DND-41 (cell line): ENCODE results near the gene L3MBTL1.

Experiments
- ATAC-seq: fragments of 200-7000 bp; cut with Tn5 transposase; 3 replicates; pipeline ENCODE4 v1.9.1; 2021; ENCODE audit warnings: low read depth; ENCODE audit not compliant: insufficient read depth
- DNase-seq: peaks from one replicate; pipeline ENCODE4 v3.0.0-alpha.2; 2020
- H2AFZ ChIP-seq: 2 replicates; pipeline ENCODE4 v1.6.0; 2012; ENCODE audit warnings: low read depth, low read length
- H3K27ac ChIP-seq: 2 replicates; pipeline ENCODE4 v1.5.1; 2012; ENCODE audit warnings: low read length, inconsistent platforms
- H3K27me3 ChIP-seq: fragments of 200-600 bp; sonication (generic); 2 replicates; pipeline ENCODE4 v1.6.0; 2012; ENCODE audit warnings: low read length, mild to moderate bottlenecking, inconsistent platforms; ENCODE audit not compliant: insufficient read depth, poor library complexity
- H3K36me3 ChIP-seq: 2 replicates; pipeline ENCODE4 v1.5.1; 2012; ENCODE audit warnings: low read length, inconsistent platforms; ENCODE audit not compliant: insufficient read depth
- H3K4me1 ChIP-seq: 2 replicates; pipeline ENCODE4 v1.5.1; 2012; ENCODE audit warnings: mild to moderate bottlenecking, low read length; ENCODE audit not compliant: insufficient read depth
- H3K4me2 ChIP-seq: 2 replicates; pipeline ENCODE4 v1.6.0; 2012; ENCODE audit warnings: mild to moderate bottlenecking, moderate library complexity, low read length, inconsistent platforms; ENCODE audit not compliant: insufficient read depth
- H3K4me3 ChIP-seq, 2 experiments: fragments of 200-600 bp in 1 of 2; shearing (Covaris generic) in 1 of 2; 2 replicates each; pipeline ENCODE4 v1.5.1; 2012 to 2016; ENCODE audit warnings: inconsistent platforms in 2 of 2, low read length in 2 of 2, mild to moderate bottlenecking in 2 of 2, low read depth in 1 of 2, moderate library complexity in 1 of 2
- H3K79me2 ChIP-seq: 2 replicates; pipeline ENCODE4 v1.6.0; 2012; ENCODE audit warnings: low read length, inconsistent platforms; ENCODE audit not compliant: insufficient read depth
- H3K9ac ChIP-seq: 2 replicates; pipeline ENCODE4 v1.6.0; 2012; ENCODE audit warnings: low read depth, mild to moderate bottlenecking, inconsistent platforms, low read length, moderate library complexity
- H3K9me3 ChIP-seq: 2 replicates; pipeline ENCODE4 v1.5.1; 2012; ENCODE audit warnings: low read length, moderate library complexity, mild to moderate bottlenecking, inconsistent platforms; ENCODE audit not compliant: insufficient read depth, severe bottlenecking
- H4K20me1 ChIP-seq: 2 replicates; pipeline ENCODE4 v1.6.0; 2012; ENCODE audit warnings: low read length; ENCODE audit not compliant: insufficient read depth
- EZH2 ChIP-seq: IDR thresholded peaks from 3 replicates; pipeline ENCODE4 v1.6.1; 2012; ENCODE audit warnings: borderline replicate concordance, low read depth, mild to moderate bottlenecking, moderate library complexity, low read length, inconsistent platforms; ENCODE audit not compliant: severe bottlenecking
- TF ChIP-seq, protein P1 (sequence below): IDR thresholded peaks from 2 replicates; pipeline ENCODE4 v1.5.1; 2012; ENCODE audit warnings: borderline replicate concordance, low read length, moderate library complexity, mild to moderate bottlenecking; ENCODE audit not compliant: poor library complexity, severe bottlenecking; ENCODE audit errors: extremely low read depth

L3MBTL1 gene

DNA sequence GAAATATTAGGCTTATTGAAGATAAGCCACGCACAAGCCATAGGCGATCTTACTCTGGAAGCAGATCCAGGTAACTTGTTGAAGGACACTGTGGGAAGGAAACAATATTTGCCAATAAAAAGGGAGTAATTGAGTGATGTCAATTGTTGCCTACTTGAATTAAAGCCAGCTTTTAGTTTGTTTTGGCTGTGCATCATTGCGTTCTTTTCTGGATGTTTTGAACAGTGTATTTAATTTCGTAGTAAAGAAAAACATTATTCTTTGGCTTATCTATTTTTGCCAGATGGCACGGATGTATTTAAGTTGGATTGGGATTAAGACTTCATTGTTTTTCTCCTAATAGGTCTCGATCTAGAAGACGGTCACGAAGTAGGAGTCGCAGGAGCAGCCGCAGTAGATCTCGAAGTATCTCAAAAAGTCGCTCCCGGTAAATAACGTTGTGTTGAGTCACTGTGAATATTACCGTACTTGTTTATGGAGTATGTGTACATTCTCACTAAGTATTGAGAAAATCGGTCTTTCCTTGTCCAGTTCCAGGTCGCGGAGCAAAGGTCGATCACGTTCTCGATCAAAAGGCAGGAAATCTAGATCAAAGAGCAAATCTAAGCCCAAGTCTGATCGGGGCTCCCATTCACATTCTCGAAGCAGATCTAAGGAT lies 47.2 kb upstream of the L3MBTL1 start:
- peaks cover 61% of the 10 kb centered on the region for H4K20me1 ChIP-seq
- peak overlapping the region in 1 of 2 experiments; percentile 70; a peak in 1 of 4 replicates for H3K4me3 ChIP-seq
- no peak overlapping the region for H3K9ac ChIP-seq
- H3K36me3 ChIP-seq, result peaks cover 67% of the 10 kb centered on the region
- H3K9me3 ChIP-seq, result no peaks in the 10 kb centered on the region
- H3K27ac ChIP-seq, result no peak overlapping the region
- DNase-seq, result no peak
- peak overlapping the region; percentile 86; the same call in 1 of the 2 replicates for H3K4me2 ChIP-seq
- no peak overlapping the region for H2AFZ ChIP-seq
- peaks cover 42% of the 10 kb centered on the region for H3K4me1 ChIP-seq
- no peak for TF ChIP-seq EZH2
- TF ChIP-seq, protein P1, sequence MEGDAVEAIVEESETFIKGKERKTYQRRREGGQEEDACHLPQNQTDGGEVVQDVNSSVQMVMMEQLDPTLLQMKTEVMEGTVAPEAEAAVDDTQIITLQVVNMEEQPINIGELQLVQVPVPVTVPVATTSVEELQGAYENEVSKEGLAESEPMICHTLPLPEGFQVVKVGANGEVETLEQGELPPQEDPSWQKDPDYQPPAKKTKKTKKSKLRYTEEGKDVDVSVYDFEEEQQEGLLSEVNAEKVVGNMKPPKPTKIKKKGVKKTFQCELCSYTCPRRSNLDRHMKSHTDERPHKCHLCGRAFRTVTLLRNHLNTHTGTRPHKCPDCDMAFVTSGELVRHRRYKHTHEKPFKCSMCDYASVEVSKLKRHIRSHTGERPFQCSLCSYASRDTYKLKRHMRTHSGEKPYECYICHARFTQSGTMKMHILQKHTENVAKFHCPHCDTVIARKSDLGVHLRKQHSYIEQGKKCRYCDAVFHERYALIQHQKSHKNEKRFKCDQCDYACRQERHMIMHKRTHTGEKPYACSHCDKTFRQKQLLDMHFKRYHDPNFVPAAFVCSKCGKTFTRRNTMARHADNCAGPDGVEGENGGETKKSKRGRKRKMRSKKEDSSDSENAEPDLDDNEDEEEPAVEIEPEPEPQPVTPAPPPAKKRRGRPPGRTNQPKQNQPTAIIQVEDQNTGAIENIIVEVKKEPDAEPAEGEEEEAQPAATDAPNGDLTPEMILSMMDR, result no peak
- no peaks in the 10 kb centered on the region for H3K27me3 ChIP-seq
- no peak for ATAC-seq
- peaks cover 60% of the 10 kb centered on the region for H3K79me2 ChIP-seq

DNA sequence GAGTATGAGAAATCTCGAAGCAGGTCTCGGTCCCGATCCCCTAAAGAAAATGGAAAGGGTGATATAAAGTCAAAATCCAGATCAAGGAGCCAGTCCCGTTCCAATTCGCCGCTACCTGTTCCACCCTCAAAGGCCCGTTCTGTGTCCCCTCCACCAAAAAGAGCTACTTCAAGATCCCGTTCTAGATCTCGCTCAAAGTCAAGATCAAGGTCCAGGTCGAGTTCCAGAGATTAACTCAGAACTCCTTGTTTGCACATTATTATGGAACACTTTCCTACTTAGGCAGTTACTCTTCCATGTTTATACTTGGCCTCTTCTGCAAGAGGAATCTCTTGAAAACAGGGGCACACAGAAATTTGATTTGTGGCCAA lies 46.7 kb upstream of the L3MBTL1 start:
- Histone ChIP-seq H3K9ac (no peak overlapping the region), H3K79me2 (peaks cover 60% of the 10 kb centered on the region), H3K9me3 (no peaks in the 10 kb centered on the region), H3K36me3 (peaks cover 72% of the 10 kb centered on the region), H3K4me3 (no peak overlapping the region; a peak in 1 of 4 replicates), H3K4me2 (peak overlapping the region; percentile 86; the same call in 1 of the 2 replicates), H2AFZ (no peak overlapping the region), H3K27me3 (no peaks in the 10 kb centered on the region), H3K27ac (no peak overlapping the region), H4K20me1 (peaks cover 66% of the 10 kb centered on the region), H3K4me1 (peaks cover 42% of the 10 kb centered on the region)
- TF ChIP-seq, protein P1, result no peak
- TF ChIP-seq EZH2, result no peak
- DNase-seq (no peak), ATAC-seq (no peak)

DNA sequence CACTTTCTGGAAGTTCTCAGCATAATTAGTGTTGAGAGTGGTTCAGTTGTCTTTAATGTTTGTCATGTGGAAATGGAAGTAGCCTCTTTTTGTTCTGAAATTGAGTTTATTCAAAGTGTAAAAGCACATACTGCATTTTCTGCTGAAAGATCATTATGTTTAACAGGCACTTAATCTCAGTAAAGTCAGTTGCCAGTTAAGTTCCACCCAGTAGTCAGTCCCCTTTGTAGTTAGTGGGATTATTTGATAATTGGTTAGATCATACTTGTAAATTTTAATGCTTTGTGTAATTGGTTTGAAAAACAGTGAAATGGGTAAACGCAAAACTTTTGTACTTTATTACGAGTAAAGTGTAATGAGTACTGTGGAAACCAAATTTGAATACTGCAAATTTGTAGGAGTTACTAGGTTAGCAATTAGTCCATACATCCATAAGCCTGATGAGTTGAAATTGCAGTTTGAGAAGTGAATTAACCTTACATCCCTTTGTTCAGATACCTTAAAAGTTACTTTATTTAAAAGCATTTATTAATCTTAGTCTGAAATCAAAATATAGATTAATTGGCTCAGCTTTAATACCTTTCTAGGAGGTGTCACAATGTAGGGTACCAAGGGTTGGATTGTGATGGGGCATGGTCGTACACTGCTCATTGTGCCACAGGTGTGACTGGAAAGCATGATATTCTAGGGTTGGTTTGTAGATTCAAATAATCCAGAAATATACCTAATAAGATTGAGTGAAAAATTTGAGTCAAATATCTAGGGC lies 45.4 kb upstream of the L3MBTL1 start:
- Histone ChIP-seq H3K4me1 (peaks cover 32% of the 10 kb centered on the region), H4K20me1 (peaks cover 76% of the 10 kb centered on the region), H3K79me2 (peaks cover 60% of the 10 kb centered on the region), H3K4me2 (peak overlapping the region; percentile 17; the same call in 1 of the 2 replicates), H3K27me3 (no peaks in the 10 kb centered on the region), H3K27ac (no peak overlapping the region), H2AFZ (no peak overlapping the region), H3K36me3 (peaks cover 84% of the 10 kb centered on the region), H3K9me3 (no peaks in the 10 kb centered on the region), H3K9ac (no peak overlapping the region), H3K4me3 (no peak overlapping the region)
- TF ChIP-seq EZH2, result no peak
- TF ChIP-seq, protein P1, result no peak
- ATAC-seq, result no peak
- no peak for DNase-seq
